ENCODE results near the gene CALY. TPM values are rescaled to one million over a fixed set of nuclear protein-coding genes. Genes with fewer than 3 reads are reported as not detected.

The CALY gene
- total RNA-seq, 1 donor from 2014 or later = 1.5 TPM

DNA sequence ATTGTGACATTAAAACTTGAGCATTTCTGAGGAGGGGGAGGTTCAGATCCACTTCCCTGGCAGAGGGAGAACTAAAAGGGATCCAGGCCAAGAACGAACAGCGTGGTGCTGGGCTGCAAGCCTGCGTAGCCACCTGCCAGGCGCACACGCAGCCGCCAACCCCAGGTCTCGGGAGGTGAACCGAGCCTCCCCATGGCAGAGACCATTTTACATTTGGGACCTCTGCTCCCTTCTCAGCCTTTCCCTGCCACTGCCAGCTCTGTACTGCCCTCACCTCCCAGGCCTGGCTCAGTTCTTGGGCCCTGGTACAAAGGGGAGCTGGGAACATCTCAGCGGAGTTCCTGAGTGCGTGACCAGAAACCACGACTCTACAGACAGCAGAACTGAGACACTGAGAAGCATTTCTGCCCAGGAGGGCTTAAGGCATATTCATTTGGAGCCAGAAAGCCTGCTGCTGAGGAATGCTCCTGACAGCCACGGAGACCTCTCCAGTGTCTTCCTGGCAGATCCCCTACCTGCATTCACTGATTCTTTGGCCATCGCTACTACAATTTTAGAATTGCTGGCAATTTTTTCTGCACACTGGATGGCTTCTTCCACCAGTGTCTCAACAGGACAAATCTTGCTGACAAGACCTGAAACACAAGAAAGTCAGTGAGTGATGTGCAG is 28.9 kb upstream of the CALY start:
- TF ChIP-seq, protein P1, sequence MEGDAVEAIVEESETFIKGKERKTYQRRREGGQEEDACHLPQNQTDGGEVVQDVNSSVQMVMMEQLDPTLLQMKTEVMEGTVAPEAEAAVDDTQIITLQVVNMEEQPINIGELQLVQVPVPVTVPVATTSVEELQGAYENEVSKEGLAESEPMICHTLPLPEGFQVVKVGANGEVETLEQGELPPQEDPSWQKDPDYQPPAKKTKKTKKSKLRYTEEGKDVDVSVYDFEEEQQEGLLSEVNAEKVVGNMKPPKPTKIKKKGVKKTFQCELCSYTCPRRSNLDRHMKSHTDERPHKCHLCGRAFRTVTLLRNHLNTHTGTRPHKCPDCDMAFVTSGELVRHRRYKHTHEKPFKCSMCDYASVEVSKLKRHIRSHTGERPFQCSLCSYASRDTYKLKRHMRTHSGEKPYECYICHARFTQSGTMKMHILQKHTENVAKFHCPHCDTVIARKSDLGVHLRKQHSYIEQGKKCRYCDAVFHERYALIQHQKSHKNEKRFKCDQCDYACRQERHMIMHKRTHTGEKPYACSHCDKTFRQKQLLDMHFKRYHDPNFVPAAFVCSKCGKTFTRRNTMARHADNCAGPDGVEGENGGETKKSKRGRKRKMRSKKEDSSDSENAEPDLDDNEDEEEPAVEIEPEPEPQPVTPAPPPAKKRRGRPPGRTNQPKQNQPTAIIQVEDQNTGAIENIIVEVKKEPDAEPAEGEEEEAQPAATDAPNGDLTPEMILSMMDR (conservative IDR thresholded peaks at IDR 0.05; ENCODE audit: low read depth, low read length) = no peak
- H3K4me3 ChIP-seq (ENCODE audit: low read depth, low read length) = no peak overlapping the region
- no peak for DNase-seq (ENCODE audit: low read depth)

DNA sequence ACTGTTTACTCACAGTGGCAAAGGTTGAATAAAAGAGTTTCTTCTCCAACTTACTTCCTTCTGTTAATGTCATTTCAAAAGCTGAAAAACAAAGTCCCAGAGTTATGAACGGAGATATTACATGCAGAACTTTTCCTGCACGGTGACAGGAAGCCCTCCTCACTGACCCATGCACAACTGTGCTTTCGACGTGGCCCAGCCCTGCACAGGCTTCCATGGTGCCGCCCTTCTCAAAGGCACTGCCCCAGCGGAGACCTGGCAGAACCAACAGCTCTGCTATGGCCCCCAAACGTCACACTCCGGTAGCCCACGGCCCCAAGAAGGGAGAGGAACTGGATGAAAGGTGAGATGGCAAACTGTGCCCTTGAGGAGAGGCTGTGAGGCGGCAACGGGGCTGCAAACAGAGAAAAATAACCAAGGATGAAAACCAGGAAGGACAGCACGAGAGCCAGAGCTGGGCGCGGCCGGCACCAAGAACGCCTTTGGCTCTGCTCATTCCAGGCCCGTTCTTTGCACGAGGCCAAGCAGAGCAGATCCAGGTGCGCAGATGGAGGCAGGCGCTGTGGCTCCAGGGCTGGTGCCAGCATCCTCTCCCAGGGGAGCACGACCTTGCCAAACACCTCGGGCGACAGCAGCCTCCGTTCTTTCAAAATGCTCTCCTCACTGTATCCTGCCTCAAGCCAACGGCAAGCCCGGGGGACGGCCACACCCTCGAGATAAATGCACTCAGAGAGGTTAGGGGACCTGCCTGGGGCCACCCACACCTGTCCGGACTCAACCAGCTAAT is 28.1 kb upstream of the CALY start:
- no peak for DNase-seq (ENCODE audit: low read depth)
- TF ChIP-seq, protein P1 (conservative IDR thresholded peaks at IDR 0.05; ENCODE audit: low read depth, low read length) = no peak
- H3K4me3 ChIP-seq (ENCODE audit: low read depth, low read length) = no peak overlapping the region

DNA sequence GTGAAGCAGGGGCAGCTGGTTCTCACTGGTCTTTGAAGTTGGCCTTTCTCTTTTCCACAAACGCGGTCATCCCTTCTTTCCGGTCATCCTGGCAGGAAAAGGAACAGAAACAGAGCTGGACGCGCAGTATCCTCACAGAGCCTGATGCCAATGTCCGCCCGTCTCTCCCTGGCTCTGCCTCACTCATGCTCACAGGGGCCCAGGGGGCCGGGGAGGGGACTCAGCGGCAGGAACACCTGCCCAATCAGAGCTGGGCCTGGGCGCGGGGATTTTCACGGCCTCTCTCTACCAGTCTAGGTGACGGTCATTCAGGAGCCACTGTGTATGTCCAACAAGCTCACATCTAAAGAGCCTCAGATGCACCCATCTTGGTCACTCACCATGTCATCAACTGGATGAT is 26.1 kb upstream of the CALY start:
- DNase-seq (ENCODE audit: low read depth) = no peak
- TF ChIP-seq, protein P1 (conservative IDR thresholded peaks at IDR 0.05; ENCODE audit: low read depth, low read length) = no peak
- no peak overlapping the region for H3K4me3 ChIP-seq (ENCODE audit: low read depth, low read length)

DNA sequence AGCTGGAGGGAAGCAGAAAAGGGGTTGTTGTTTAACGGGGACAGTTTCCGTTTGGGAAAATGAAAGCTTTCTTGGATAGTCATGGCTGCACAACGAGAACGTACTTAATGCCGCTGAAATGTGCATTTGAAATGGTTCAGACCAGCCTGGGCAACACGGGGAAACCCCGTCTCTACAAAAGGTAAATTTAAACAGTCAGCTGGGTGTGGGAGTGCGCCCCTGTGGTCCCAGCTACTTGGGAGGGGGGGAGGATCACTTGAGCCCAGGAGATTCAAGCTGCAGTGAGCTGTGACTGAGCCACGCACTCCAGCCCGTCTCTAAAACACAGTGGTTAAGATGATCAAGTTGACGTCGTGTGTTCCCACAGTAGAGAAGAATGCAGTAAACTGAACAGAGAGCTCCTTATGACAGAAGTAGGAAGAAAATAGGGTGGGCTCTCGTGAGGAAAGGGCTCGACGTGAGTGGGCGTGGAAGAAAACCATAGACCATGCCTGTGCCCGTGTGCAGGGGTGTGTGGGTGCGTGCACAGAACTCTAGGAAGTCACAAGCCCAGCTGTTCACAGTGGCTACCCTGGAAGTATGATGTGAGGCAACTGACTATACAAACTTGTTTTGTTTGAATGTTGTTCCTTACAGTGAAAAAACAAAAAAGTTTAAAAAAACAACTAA is 25.2 kb upstream of the CALY start:
- TF ChIP-seq, protein P1 (conservative IDR thresholded peaks at IDR 0.05; ENCODE audit: low read depth, low read length) = no peak
- DNase-seq (ENCODE audit: low read depth) = no peak
- H3K4me3 ChIP-seq (ENCODE audit: low read depth, low read length) = no peak overlapping the region

DNA sequence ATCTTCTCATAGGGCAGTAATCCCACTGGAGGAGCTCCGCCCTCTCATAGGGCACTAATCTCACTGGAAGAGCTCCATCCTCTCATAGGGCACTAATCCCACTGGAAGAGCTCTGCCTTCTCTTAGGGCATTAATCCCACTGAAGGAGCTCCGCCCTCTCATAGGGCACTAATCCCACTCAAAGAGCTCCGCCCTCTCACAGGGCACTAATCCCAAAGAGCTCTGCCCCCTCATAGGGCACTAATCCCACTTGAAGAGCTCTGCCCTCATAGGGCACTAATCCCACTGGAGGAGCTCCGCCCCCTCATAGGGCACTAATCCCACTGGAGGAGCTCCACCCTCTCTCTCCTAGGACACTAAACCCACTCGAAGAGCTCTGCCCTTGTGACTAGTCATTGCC is 24.5 kb upstream of the CALY start:
- no peak overlapping the region for H3K4me3 ChIP-seq (ENCODE audit: low read depth, low read length)
- DNase-seq (ENCODE audit: low read depth) = no peak
- TF ChIP-seq, protein P1 (conservative IDR thresholded peaks at IDR 0.05; ENCODE audit: low read depth, low read length) = no peak

DNA sequence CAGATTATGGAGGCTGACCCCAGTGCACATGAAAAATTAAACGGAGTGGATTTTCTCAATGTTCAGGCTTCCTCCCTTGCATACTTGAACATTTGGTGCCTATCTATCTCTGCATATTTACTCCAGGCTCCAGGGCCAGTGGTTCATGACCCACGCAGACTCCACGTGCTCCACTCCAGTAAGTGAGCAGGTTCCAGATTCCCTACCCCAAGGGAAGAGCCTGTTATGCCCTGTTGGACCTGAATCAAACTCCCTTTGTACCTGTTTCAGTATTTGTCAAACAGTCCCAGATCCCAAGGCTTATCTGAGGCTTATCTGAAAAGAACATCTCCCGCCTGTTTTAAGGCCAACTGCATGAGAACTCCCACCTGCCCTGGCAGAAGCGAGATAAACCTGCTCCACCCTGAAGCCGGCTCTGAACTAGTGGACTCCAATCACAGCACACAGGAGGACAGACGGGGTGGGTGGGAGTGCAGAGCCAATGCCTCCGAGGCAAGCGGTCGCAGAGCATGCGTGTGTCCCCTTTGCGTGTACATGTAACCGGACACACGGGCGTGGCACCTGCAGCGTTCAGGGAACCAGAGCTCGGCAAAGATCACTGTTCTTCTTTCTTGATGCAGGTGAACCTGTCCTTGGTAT is 23.4 kb upstream of the CALY start:
- DNase-seq (ENCODE audit: low read depth) = no peak
- TF ChIP-seq, protein P1 (conservative IDR thresholded peaks at IDR 0.05; ENCODE audit: low read depth, low read length) = no peak
- no peak overlapping the region for H3K4me3 ChIP-seq (ENCODE audit: low read depth, low read length)

All from epithelial cell of proximal tubule (primary cell).